Retinal pigment epithelial cell (primary cell): ENCODE measurements around the gene CEBPA.
"Not testable (repeated sequence)": the region's sequence is repeated elsewhere in the genome, so short reads cannot be mapped to it uniquely, and the experiment has no call there.

ENCODE experiments used
- DNase-seq: peaks from one replicate; pipeline ENCODE4 v3.0.0-alpha.2; 2010; ENCODE audit warnings: low read depth
- H3K4me3 ChIP-seq: 2 replicates; pipeline ENCODE4 v1.5.1; 2011; ENCODE audit warnings: mild to moderate bottlenecking, low read length, control low read depth, moderate library complexity
- CTCF ChIP-seq: conservative IDR thresholded peaks from 2 replicates; pipeline ENCODE4 v1.5.1; 2011; ENCODE audit warnings: low read depth, low read length, control low read depth, inconsistent platforms

The CEBPA gene

GRCh38 chr19:33295621-33296487 is 6.5 kb downstream of the CEBPA start:
- DNase-seq, result no peak
- TF ChIP-seq CTCF, result no peak
- H3K4me3 ChIP-seq, result no peak overlapping the region

GRCh38 chr19:33295046-33295445 is 7.3 kb downstream of the CEBPA start:
- not testable (repeated sequence) for DNase-seq, H3K4me3 ChIP-seq

GRCh38 chr19:33294058-33294798 is 8.1 kb downstream of the CEBPA start:
- no peak for DNase-seq
- no peak for TF ChIP-seq CTCF
- H3K4me3 ChIP-seq, result no peak overlapping the region

GRCh38 chr19:33293255-33294057 is 8.9 kb downstream of the CEBPA start:
- no peak for DNase-seq
- H3K4me3 ChIP-seq, result no peak overlapping the region
- TF ChIP-seq CTCF, result no peak

GRCh38 chr19:33292595-33293254 is 9.6 kb downstream of the CEBPA start:
- DNase-seq, result no peak
- no peak overlapping the region for H3K4me3 ChIP-seq
- TF ChIP-seq CTCF, result no peak

GRCh38 chr19:33291623-33292534 is 10.5 kb downstream of the CEBPA start:
- TF ChIP-seq CTCF, result no peak
- H3K4me3 ChIP-seq, result no peak overlapping the region
- DNase-seq, result no peak
